ENCODE measurements around the gene PRSS2.
"Not testable (repeated sequence)": the region's sequence is repeated elsewhere in the genome, so short reads cannot be mapped to it uniquely, and the experiment has no call there.

- TF ChIP-seq POLR2A, CTCF (IDR thresholded peaks at IDR 0.05): not testable (repeated sequence)
Observed at GRCh38 chr7:142758312-142758711, 12.5 kb upstream of the PRSS2 start.

Measured in testis (tissue), 2 donors.